ENCODE measurements around the gene PRUNE1.

The PRUNE1 gene

GRCh38 chr1:151069103-151069486 lies 60.8 kb downstream of the PRUNE1 start:
- peaks cover 51% of the 10 kb centered on the region for H3F3A ChIP-seq (ENCODE audit: insufficient read depth)
- TF ChIP-seq CTCF (IDR thresholded peaks at IDR 0.05; ENCODE audit: insufficient read depth, low read length, poor library complexity, severe bottlenecking) = no peak
- no peak for TF ChIP-seq EZH2phosphoT487 (conservative IDR thresholded peaks at IDR 0.05; ENCODE audit: low read length)
- no peaks in the 10 kb centered on the region for H4K20me1 ChIP-seq (ENCODE audit: low read depth, low read length)
- H3K27me3 ChIP-seq (ENCODE audit: low read length) = no peaks in the 10 kb centered on the region
- peak overlapping the region; percentile 28; the same call in 1 of the 2 replicates for H3K27ac ChIP-seq (ENCODE audit: low read depth, low read length)
- H3K79me2 ChIP-seq (ENCODE audit: insufficient read depth, low read length) = peaks cover 5% of the 10 kb centered on the region; the same call in 1 of the 2 replicates
- H3K36me3 ChIP-seq (ENCODE audit: low read length) = no peaks in the 10 kb centered on the region
- no peaks in the 10 kb centered on the region for H3K9me3 ChIP-seq (ENCODE audit: insufficient read depth, low read length)
- no peak overlapping the region for H2AFZ ChIP-seq (ENCODE audit: low read depth, low read length, severe bottlenecking)
- H3K9ac ChIP-seq (ENCODE audit: low read length) = no peak overlapping the region
- no peaks in the 10 kb centered on the region for H3K9me2 ChIP-seq (replicated peaks; ENCODE audit: insufficient read depth, low read length)
- peak overlapping the region; percentile 76 for H3K4me2 ChIP-seq (ENCODE audit: low read depth, low read length, poor library complexity, severe bottlenecking)
- H3K4me3 ChIP-seq (ENCODE audit: insufficient read depth, low read length, poor library complexity, severe bottlenecking) = no peak overlapping the region

GRCh38 chr1:151070474-151071276 lies 62.4 kb downstream of the PRUNE1 start, which contains the start of gene GABPB2:
GABPB2 (plus strand) TSS chr1:151070761; CDS start chr1:151088190, 17,429 bp downstream.
- H3K4me3 ChIP-seq (ENCODE audit: insufficient read depth, low read length, poor library complexity, severe bottlenecking) = peak within 1 kb of the TSS; percentile 93
- peak within 1 kb of the TSS; percentile 92 for H3K9ac ChIP-seq (ENCODE audit: low read length)
- H3K9me2 ChIP-seq (replicated peaks; ENCODE audit: insufficient read depth, low read length) = no peaks in the 10 kb centered on the region
- no peaks in the 10 kb centered on the region for H4K20me1 ChIP-seq (ENCODE audit: low read depth, low read length)
- TF ChIP-seq CTCF (IDR thresholded peaks at IDR 0.05; ENCODE audit: insufficient read depth, low read length, poor library complexity, severe bottlenecking) = peak; percentile 94
- no peak for TF ChIP-seq EZH2phosphoT487 (conservative IDR thresholded peaks at IDR 0.05; ENCODE audit: low read length)
- peak within 1 kb of the TSS; percentile 56 for H2AFZ ChIP-seq (ENCODE audit: low read depth, low read length, severe bottlenecking)
- no peaks in the 10 kb centered on the region for H3K27me3 ChIP-seq (ENCODE audit: low read length)
- H3F3A ChIP-seq (ENCODE audit: insufficient read depth) = peaks cover 47% of the 10 kb centered on the region
- peak within 1 kb of the TSS; percentile 76 for H3K4me2 ChIP-seq (ENCODE audit: low read depth, low read length, poor library complexity, severe bottlenecking)
- H3K79me2 ChIP-seq (ENCODE audit: insufficient read depth, low read length) = no peaks in the 10 kb centered on the region
- no peaks in the 10 kb centered on the region for H3K36me3 ChIP-seq (ENCODE audit: low read length)
- H3K27ac ChIP-seq (ENCODE audit: low read depth, low read length) = peak within 1 kb of the TSS; percentile 93
- no peaks in the 10 kb centered on the region for H3K9me3 ChIP-seq (ENCODE audit: insufficient read depth, low read length)

DNA sequence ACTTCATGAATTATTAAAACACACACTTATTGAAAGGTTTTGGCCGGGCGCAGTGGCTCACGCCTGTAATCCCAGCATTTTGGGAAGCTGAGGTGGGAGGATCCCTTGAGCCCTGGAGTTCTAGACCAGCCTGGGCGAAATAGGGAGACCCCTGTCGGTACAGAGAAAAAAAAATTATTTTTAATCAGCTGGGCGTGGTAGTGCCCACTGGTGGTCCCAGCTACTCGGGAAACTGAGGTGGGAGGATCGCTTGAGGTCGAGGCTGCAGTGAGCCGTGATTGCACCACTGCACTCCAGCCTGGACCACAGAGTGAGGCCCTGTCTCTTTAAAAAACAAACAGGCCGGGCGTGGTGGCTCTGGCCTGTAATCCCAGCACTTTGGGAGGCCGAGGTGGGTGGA lies 64.0 kb downstream of the PRUNE1 start:
- Histone ChIP-seq H3K4me2 (ENCODE audit: low read depth, low read length, poor library complexity, severe bottlenecking) (peak overlapping the region; percentile 76), H3F3A (ENCODE audit: insufficient read depth) (peaks cover 42% of the 10 kb centered on the region), H3K9me3 (ENCODE audit: insufficient read depth, low read length) (no peaks in the 10 kb centered on the region), H3K79me2 (ENCODE audit: insufficient read depth, low read length) (no peaks in the 10 kb centered on the region), H2AFZ (ENCODE audit: low read depth, low read length, severe bottlenecking) (peak overlapping the region; percentile 56), H3K27me3 (ENCODE audit: low read length) (no peaks in the 10 kb centered on the region), H3K9me2 (replicated peaks; ENCODE audit: insufficient read depth, low read length) (no peaks in the 10 kb centered on the region), H3K9ac (ENCODE audit: low read length) (no peak overlapping the region), H3K27ac (ENCODE audit: low read depth, low read length) (no peak overlapping the region), H4K20me1 (ENCODE audit: low read depth, low read length) (no peaks in the 10 kb centered on the region), H3K4me3 (ENCODE audit: insufficient read depth, low read length, poor library complexity, severe bottlenecking) (no peak overlapping the region), H3K36me3 (ENCODE audit: low read length) (no peaks in the 10 kb centered on the region)
- TF ChIP-seq EZH2phosphoT487 (conservative IDR thresholded peaks at IDR 0.05; ENCODE audit: low read length) = no peak
- TF ChIP-seq CTCF (IDR thresholded peaks at IDR 0.05; ENCODE audit: insufficient read depth, low read length, poor library complexity, severe bottlenecking) = no peak

Data from SU-DHL-6 (cell line).